Transverse colon (tissue), 4 donors: Measurements from ENCODE around the gene LAD1. TPM values are rescaled to one million over a fixed set of nuclear protein-coding genes. Genes with fewer than 3 reads are reported as not detected.

Source experiments
- total RNA-seq, 4 donors: library from RNA; depleted of rRNA; stranded (reverse); fragments of >200 nt; gene quantifications; one replicate each; pipeline ENCODE4 v1.1.0, GENCODE V29; 2016

LAD1 gene
- total RNA-seq, 4 donors from 2014 or later = 142 to 215 (median 177) TPM

Other genes with a start within 250 kb of the LAD1 start
- 10 to 100 TPM in 3 of 4 donors, 1 to 10 TPM in 1; 6.7 to 35.4 (median 29.4) TPM for gene TMEM9, start 244.8 kb downstream of the LAD1 start, total RNA-seq
- gene IGFN1, start 208.5 kb downstream of the LAD1 start, total RNA-seq = under 1 TPM in 1 of 4 donors, not detected in 3; 0.14 TPM
- gene PKP1, start 115.8 kb downstream of the LAD1 start, total RNA-seq = under 1 TPM in 2 of 4 donors, not detected in 2; 0.14 to 0.32 TPM
- under 1 TPM in 2 of 4 donors, not detected in 2; 0.14 to 0.95 TPM for gene TNNT2, start 21.6 kb downstream of the LAD1 start, total RNA-seq
- gene TNNI1, start 22.4 kb upstream of the LAD1 start, total RNA-seq = under 1 TPM in 2 of 4 donors, not detected in 2; 0.16 to 0.41 TPM
- 10 to 100 TPM; 19.4 to 47.6 (median 31.5) TPM for gene PHLDA3, start 69.9 kb upstream of the LAD1 start, total RNA-seq
- gene CSRP1, start 107.8 kb upstream of the LAD1 start, total RNA-seq = 1,000 to 10,000 TPM in 2 of 4 donors, 100 to 1,000 TPM in 2; 697 to 1,474 (median 915) TPM
- gene NAV1, start 139.8 kb upstream of the LAD1 start, total RNA-seq = 10 to 100 TPM; 13.0 to 40.6 (median 16.9) TPM